ENCODE measurements around the gene DNM3.

The DNM3 gene

DNA sequence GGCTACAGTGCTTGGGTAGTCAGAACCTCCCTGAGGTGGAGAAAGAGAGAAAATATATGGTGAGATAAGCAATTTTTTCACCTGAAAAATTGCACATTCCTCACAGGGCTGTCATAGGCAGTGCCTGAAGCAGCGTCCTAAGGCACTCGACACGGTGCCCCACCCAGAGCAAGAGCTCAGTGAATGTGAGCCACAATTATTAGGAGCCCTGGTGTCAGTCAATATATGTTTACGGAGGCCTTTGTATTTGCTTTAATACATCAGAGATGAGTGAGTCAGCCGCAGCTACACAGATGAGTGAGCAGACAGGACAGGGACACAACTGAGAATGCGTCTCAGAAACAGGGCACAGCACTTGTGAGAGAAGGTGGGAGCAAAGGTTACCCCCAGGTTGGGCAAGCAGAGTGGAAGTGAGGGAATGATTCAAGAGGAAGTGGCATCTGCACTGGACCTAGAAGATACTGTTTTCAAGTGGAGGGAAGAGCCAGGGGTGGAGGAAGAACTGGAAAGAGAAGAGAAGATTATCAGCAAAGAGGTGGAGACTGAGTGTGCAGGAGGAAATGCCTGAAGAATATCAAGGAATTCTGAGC lies 607.8 kb downstream of the DNM3 start:
- no peaks in the 10 kb centered on the region for H3K9me3 ChIP-seq
- H3K4me1 ChIP-seq, result peaks cover 21% of the 10 kb centered on the region
- TF ChIP-seq, protein P1, sequence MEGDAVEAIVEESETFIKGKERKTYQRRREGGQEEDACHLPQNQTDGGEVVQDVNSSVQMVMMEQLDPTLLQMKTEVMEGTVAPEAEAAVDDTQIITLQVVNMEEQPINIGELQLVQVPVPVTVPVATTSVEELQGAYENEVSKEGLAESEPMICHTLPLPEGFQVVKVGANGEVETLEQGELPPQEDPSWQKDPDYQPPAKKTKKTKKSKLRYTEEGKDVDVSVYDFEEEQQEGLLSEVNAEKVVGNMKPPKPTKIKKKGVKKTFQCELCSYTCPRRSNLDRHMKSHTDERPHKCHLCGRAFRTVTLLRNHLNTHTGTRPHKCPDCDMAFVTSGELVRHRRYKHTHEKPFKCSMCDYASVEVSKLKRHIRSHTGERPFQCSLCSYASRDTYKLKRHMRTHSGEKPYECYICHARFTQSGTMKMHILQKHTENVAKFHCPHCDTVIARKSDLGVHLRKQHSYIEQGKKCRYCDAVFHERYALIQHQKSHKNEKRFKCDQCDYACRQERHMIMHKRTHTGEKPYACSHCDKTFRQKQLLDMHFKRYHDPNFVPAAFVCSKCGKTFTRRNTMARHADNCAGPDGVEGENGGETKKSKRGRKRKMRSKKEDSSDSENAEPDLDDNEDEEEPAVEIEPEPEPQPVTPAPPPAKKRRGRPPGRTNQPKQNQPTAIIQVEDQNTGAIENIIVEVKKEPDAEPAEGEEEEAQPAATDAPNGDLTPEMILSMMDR (IDR thresholded peaks at IDR 0.05; ENCODE audit: low read depth, low read length), result no peak
- H3K27me3 ChIP-seq, result no peaks in the 10 kb centered on the region
- no peak overlapping the region for H3K4me3 ChIP-seq (ENCODE audit: low read depth, low read length)
- H3K36me3 ChIP-seq, result no peaks in the 10 kb centered on the region
- DNase-seq, result no peak

DNA sequence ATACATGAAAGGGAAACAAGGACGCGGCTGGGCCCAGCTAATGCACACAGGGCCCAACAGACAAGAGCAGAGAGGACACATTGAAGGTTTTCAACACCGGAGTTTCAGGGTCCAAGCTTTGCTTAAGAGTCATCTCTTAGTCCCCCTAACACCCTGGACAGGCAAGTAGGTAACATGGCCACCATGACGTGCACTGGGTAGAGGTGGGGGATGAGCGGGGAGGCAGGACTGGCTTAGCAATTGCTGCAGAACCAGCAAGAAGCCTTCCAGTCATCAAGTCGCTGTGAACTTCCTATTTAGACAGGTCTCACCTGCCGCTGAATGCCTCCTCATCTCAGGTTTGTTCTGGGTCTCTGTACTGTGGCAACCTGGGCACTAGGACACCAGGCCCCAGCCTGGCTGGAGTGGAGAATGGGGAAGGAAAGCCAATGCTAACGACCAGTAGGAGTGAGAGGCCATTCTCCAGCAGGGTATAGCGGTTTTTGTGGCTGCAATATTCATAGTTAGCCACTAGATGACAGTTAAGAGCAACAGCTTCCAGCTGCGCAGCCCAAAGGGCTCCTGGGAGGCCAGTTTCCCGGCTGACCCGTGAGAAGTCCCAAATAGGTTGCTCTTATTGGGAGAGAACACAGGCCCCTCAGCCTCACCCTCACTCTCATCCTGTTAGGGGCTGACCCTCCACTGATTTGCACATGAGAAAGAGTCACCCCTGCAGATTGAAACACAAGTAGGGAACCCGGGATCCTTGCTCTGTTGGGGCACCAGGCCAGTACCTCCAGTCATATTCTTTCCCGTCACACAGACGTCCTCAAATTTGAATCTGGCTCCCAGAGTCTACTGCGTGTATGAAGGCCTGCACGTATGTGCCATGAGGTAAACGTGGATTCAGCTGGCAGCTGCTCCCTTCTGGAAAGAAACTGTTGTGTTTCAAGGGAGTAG lies 608.6 kb downstream of the DNM3 start:
- DNase-seq, result peak; percentile 72
- Histone ChIP-seq H3K4me1 (peaks cover 21% of the 10 kb centered on the region), H3K4me3 (ENCODE audit: low read depth, low read length) (peak overlapping the region; percentile 47)

DNA sequence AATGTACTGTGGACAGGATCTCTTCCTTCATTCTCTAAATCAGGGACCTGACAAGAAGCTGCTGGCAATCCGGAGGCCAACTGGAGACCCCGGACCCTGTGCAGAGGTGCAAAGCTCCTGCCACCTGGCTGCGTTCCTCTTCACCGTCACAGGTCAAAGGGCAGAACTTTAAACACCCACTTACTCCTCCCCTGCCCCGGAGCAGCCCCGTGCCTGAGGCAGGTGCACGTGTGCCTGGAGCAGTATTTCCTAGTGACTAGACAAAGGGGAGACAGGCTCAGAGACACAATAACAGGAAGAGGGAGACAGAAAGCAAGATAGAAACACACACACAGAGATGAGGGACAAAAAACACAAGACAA lies 609.2 kb downstream of the DNM3 start:
- H3K27me3 ChIP-seq, result no peaks in the 10 kb centered on the region
- DNase-seq, result no peak
- TF ChIP-seq, protein P1 (IDR thresholded peaks at IDR 0.05; ENCODE audit: low read depth, low read length), result no peak
- peak overlapping the region; percentile 47 for H3K4me3 ChIP-seq (ENCODE audit: low read depth, low read length)
- no peaks in the 10 kb centered on the region for H3K36me3 ChIP-seq
- H3K4me1 ChIP-seq, result peaks cover 21% of the 10 kb centered on the region
- no peaks in the 10 kb centered on the region for H3K9me3 ChIP-seq

More for the DNA sequence above, 608.6 kb downstream of the DNM3 start:
- no peaks in the 10 kb centered on the region for H3K9me3 ChIP-seq
- no peaks in the 10 kb centered on the region for H3K27me3 ChIP-seq
- no peaks in the 10 kb centered on the region for H3K36me3 ChIP-seq
- TF ChIP-seq, protein P1 (IDR thresholded peaks at IDR 0.05; ENCODE audit: low read depth, low read length), result peak; percentile 96

DNA sequence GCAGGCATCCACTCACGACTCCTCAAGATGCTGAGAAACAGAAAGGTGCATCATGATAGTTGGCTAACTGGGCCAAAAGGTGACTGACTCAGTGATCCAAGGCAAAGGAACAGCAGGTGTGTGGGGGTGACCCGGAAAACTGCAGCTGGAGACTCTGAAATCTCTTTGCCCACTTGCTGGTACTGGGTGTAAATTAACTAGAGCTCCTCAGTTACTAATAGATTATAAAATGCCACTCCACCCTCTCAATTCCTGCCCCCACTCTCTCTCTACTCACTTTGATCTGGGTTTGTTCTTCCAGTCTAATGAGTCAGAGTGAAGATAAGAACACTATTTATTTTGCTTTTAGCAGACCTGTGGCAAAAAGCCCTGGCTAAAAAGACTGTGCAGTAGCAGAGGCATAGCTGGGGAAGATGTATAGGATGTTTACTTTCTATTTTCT lies 609.7 kb downstream of the DNM3 start:
- Histone ChIP-seq H3K9me3 (no peaks in the 10 kb centered on the region), H3K4me3 (ENCODE audit: low read depth, low read length) (peak overlapping the region; percentile 47; the same call in 1 of the 2 replicates), H3K36me3 (no peaks in the 10 kb centered on the region), H3K4me1 (peaks cover 21% of the 10 kb centered on the region), H3K27me3 (no peaks in the 10 kb centered on the region)
- TF ChIP-seq, protein P1 (IDR thresholded peaks at IDR 0.05; ENCODE audit: low read depth, low read length), result no peak
- DNase-seq, result no peak

DNA sequence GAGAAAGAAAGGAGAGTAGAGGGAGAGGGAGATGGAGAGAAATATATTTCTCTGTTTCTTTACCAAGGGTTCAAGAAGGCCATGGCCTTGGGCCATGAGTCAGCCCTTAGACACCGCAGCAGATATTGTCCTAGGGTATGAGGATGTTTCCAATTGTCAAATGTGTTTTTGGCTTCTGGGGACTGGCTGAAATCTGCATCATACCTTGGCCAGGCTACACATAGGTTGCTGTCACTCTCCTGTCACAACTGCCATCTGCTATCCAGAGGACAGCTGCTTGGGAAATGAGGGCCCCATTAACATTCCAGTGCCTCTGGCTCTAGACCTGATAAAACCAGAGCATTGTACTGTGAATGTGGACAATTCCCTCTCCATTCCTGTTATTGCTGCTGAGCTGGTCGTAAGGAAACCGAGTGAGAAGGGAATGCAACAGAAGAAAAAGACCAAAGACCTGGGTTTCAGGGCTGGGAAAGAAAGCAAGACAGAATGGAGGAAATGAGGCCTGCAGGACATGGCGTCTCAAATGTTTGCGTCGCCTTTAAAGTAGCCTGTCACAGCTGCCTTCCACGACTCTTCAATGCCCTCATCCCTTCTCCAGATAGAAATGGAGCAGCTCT lies 611.3 kb downstream of the DNM3 start:
- Histone ChIP-seq H3K4me3 (ENCODE audit: low read depth, low read length) (no peak overlapping the region), H3K4me1 (peaks cover 21% of the 10 kb centered on the region), H3K9me3 (no peaks in the 10 kb centered on the region), H3K27me3 (no peaks in the 10 kb centered on the region), H3K36me3 (no peaks in the 10 kb centered on the region)
- TF ChIP-seq, protein P1 (IDR thresholded peaks at IDR 0.05; ENCODE audit: low read depth, low read length), result no peak
- peak; percentile 41 for DNase-seq

Measured in BE2C (cell line).